ENCODE measurements around the gene CHD6. TPM values are rescaled to one million over a fixed set of nuclear protein-coding genes. Genes with fewer than 3 reads are reported as not detected.

CHD6 gene
- total and polyA plus RNA-seq, 11 donors, result 6.5 to 52.8 (median 38.9) TPM

DNA sequence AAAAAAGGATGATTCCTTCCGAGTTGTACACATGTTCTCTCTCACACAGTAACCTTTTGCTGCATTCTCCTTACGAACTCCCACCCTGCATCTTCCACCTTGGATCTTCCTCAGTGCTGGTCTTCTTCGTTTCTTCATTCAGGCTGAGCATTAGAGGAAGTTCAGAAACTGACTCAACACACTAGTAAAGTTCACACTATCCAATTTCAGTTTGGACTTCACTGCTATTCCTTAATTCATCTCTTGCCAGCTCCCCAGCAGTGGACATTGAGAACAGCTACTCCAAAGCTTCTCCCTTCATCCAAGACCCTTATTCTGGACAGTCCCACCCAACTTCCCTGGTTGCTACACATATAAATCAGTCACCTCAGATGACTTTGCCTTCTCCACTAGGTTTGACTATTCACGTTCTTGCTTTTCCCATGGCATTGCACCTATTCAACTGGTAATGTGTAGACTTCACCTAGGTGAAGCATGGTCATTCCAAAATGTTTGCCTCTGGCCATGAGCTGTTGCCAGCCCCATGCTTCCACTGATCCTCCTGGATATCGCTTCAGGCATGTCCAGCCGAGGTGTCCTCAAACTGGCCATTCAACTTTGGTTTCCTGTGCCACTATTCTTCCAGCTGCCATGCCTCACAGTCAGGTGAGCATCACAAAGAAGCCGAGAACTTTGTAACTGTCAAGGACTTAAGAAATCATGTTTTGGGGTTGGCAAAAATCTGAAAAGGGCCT lies 147.6 kb downstream of the CHD6 start:
- TF ChIP-seq POLR2A (IDR thresholded peaks at IDR 0.05), result no peak
- TF ChIP-seq, protein P1, sequence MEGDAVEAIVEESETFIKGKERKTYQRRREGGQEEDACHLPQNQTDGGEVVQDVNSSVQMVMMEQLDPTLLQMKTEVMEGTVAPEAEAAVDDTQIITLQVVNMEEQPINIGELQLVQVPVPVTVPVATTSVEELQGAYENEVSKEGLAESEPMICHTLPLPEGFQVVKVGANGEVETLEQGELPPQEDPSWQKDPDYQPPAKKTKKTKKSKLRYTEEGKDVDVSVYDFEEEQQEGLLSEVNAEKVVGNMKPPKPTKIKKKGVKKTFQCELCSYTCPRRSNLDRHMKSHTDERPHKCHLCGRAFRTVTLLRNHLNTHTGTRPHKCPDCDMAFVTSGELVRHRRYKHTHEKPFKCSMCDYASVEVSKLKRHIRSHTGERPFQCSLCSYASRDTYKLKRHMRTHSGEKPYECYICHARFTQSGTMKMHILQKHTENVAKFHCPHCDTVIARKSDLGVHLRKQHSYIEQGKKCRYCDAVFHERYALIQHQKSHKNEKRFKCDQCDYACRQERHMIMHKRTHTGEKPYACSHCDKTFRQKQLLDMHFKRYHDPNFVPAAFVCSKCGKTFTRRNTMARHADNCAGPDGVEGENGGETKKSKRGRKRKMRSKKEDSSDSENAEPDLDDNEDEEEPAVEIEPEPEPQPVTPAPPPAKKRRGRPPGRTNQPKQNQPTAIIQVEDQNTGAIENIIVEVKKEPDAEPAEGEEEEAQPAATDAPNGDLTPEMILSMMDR (IDR thresholded peaks at IDR 0.05), result no peak
- DNase-seq (no peak), ATAC-seq (no peak)
- Histone ChIP-seq H3K4me1 (peaks cover 0 to 36% (median 21%) of the 10 kb centered on the region in 12 donors), H3K27ac (peak overlapping the region in 8 of 12 donors; percentile 10 to 67 (median 47)), H3K27me3 (no peaks in the 10 kb centered on the region), H3K36me3 (peaks cover 0 to 51% (median 26%) of the 10 kb centered on the region in 9 donors), H3K4me3 (no peak overlapping the region), H3K9me3 (peaks cover 0 to 8% (median 0%) of the 10 kb centered on the region in 12 donors)
- 89 to 92% (median 90%) methylated on average over 7 of the region's 7 CpGs for WGBS, 4 donors
- intact Hi-C loops (cut with DNase I), result loop anchor here in 1 of 10 donors (10.0 kb wide), 1 partner anchor 224 kb away; no protein-coding TSS in a partner anchor

DNA sequence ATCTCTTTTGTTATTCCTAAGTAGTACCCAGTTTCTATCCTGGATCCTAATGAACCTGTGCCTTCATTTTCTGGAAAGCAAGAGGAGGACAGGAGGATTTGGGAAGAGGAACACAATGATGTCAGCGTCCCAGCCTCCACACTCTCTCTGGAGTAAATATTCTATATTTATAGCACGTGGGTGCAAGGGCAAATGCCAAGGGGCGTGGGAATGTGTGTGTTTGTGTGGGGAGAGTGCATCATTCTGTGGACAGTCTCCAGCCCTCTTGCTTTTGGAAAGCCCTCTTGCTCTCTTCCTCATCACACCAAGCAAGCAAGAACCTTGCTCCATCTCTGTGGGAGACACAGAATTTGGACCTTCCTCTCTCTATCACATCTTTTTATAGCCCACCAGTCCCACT lies 148.3 kb downstream of the CHD6 start:
- intact Hi-C loops (cut with DNase I), result loop anchor here in 2 of 10 donors (5.0 to 10.0 kb wide), 2 partner anchors 222 to 225 kb away; no protein-coding TSS in a partner anchor
- H3K4me1 ChIP-seq, result peaks cover 0 to 31% (median 16%) of the 10 kb centered on the region in 12 donors
- H3K4me3 ChIP-seq, result no peak overlapping the region
- 48 to 60% (median 53%) methylated on average over 3 of the region's 3 CpGs for WGBS, 4 donors
- ATAC-seq (peak; percentile 59 to 80 (median 70)), DNase-seq (peak; percentile 67 to 77 (median 71))
- H3K9me3 ChIP-seq, result peaks cover 0 to 14% (median 5%) of the 10 kb centered on the region in 12 donors
- peak overlapping the region in 11 of 12 donors; percentile 30 to 88 (median 56) for H3K27ac ChIP-seq
- peaks cover 0 to 58% (median 26%) of the 10 kb centered on the region in 9 donors for H3K36me3 ChIP-seq
- no peak for TF ChIP-seq POLR2A (IDR thresholded peaks at IDR 0.05)
- TF ChIP-seq, protein P1 (IDR thresholded peaks at IDR 0.05), result no peak
- no peaks in the 10 kb centered on the region for H3K27me3 ChIP-seq

GRCh38 chr20:41468994-41469600 lies 149.1 kb downstream of the CHD6 start:
- Histone ChIP-seq H3K36me3 (peaks cover 0 to 65% (median 31%) of the 10 kb centered on the region in 9 donors), H3K4me3 (no peak overlapping the region), H3K27me3 (no peaks in the 10 kb centered on the region), H3K27ac (peak overlapping the region in 11 of 12 donors; percentile 30 to 88 (median 68)), H3K4me1 (peaks cover 0 to 31% (median 15%) of the 10 kb centered on the region in 12 donors), H3K9me3 (peaks cover 0 to 18% (median 6%) of the 10 kb centered on the region in 12 donors)
- peak in 4 of 5 donors; percentile 29 to 51 (median 48) for DNase-seq
- intact Hi-C loops (cut with DNase I), result loop anchor here in 1 of 10 donors (5.0 kb wide), 1 partner anchor 223 kb away; no protein-coding TSS in a partner anchor
- peak; percentile 38 to 69 (median 65) for ATAC-seq
- TF ChIP-seq, protein P1 (IDR thresholded peaks at IDR 0.05), result no peak
- WGBS, 4 donors, result 42 to 57% (median 46%) methylated on average over 3 to 5 of the region's 5 CpGs

- intact Hi-C loops (cut with DNase I), result loop anchor here in 1 of 10 donors (5.0 kb wide), 1 partner anchor 225 kb away; no protein-coding TSS in a partner anchor
- Histone ChIP-seq H3K4me1 (peaks cover 0 to 31% (median 15%) of the 10 kb centered on the region in 12 donors), H3K4me3 (no peak overlapping the region), H3K27ac (no peak overlapping the region), H3K27me3 (no peaks in the 10 kb centered on the region), H3K9me3 (peaks cover 0 to 18% (median 6%) of the 10 kb centered on the region in 12 donors), H3K36me3 (peaks cover 0 to 69% (median 26%) of the 10 kb centered on the region in 9 donors)
- peak in 2 of 4 donors; percentile 45 to 49 for ATAC-seq
- WGBS, 4 donors, result 74 to 83% (median 77%) methylated on average over 5 of the region's 5 CpGs
- no peak for DNase-seq
- TF ChIP-seq POLR2A (IDR thresholded peaks at IDR 0.05), result no peak
- TF ChIP-seq, protein P1 (IDR thresholded peaks at IDR 0.05), result no peak
Measured at GRCh38 chr20:41467690-41468089, 150.5 kb downstream of the CHD6 start.

All from heart left ventricle (tissue), 16 donors.